GM19351 (cell line): ENCODE measurements around the gene TDRD7.

Source experiments
- ATAC-seq: cut with Tn5 transposase; IDR thresholded peaks from one replicate; pipeline ENCODE4 v1.9.1; 2021; ENCODE audit warnings: mild to moderate bottlenecking, moderate library complexity; ENCODE audit not compliant: unreplicated experiment

The TDRD7 gene

GRCh38 chr9:97521576-97522333, 109.9 kb downstream of the TDRD7 start:
- ATAC-seq = no peak

- ATAC-seq = no peak
Observed at GRCh38 chr9:97524424-97524823, 112.5 kb downstream of the TDRD7 start.

- no peak for ATAC-seq
Observed at GRCh38 chr9:97525451-97525850, 113.6 kb downstream of the TDRD7 start.

- no peak for ATAC-seq
Observed at GRCh38 chr9:97526895-97527575, 115.1 kb downstream of the TDRD7 start.

- no peak for ATAC-seq
Observed at GRCh38 chr9:97527626-97528528, 116.0 kb downstream of the TDRD7 start.

GRCh38 chr9:97528529-97529230, 116.8 kb downstream of the TDRD7 start:
- no peak for ATAC-seq

GRCh38 chr9:97529363-97530076, 117.6 kb downstream of the TDRD7 start:
- peak; percentile 91 for ATAC-seq

- ATAC-seq = no peak
Observed at GRCh38 chr9:97531888-97532376, 120.0 kb downstream of the TDRD7 start.

- no peak for ATAC-seq
Observed at GRCh38 chr9:97534185-97534584, 122.3 kb downstream of the TDRD7 start.

GRCh38 chr9:97534961-97535594, 123.2 kb downstream of the TDRD7 start:
- ATAC-seq = no peak

- no peak for ATAC-seq
Observed at GRCh38 chr9:97535771-97536170, 123.9 kb downstream of the TDRD7 start.

- no peak for ATAC-seq
Observed at GRCh38 chr9:97536480-97536879, 124.6 kb downstream of the TDRD7 start.

- ATAC-seq = no peak
Observed at GRCh38 chr9:97543561-97543960, 131.7 kb downstream of the TDRD7 start.

- no peak for ATAC-seq
Observed at GRCh38 chr9:97545486-97545885, 133.6 kb downstream of the TDRD7 start.
